Neural progenitor cell (in vitro differentiated cells): ENCODE measurements around the gene UQCRQ. TPM values are rescaled to one million over a fixed set of nuclear protein-coding genes. Genes with fewer than 3 reads are reported as not detected.
A peak's percentile ranks its signal among the peaks of the same experiment; 100 is the strongest.

Source experiments
- DNase-seq: peaks from one replicate; pipeline ENCODE4 v3.0.0-alpha.2; 2016; ENCODE audit warnings: low spot score
- H2AFZ ChIP-seq: fragments of 200-600 bp; sonication (generic); replicated peaks from 2 replicates; pipeline ENCODE4 v1.6.1; 2016; ENCODE audit warnings: antibody characterized with exemption
- H3F3A ChIP-seq: fragments of 200-600 bp; sonication (generic); 2 replicates; pipeline ENCODE4 v1.6.1; 2016; ENCODE audit warnings: antibody characterized with exemption, low read depth
- H3K27ac ChIP-seq: fragments of 200-600 bp; sonication (generic); 2 replicates; pipeline ENCODE4 v1.5.1; 2016; ENCODE audit warnings: mild to moderate bottlenecking
- H3K27me3 ChIP-seq: fragments of 200-600 bp; sonication (generic); 2 replicates; pipeline ENCODE4 v1.6.1; 2016; ENCODE audit warnings: mild to moderate bottlenecking, moderate library complexity
- H3K36me3 ChIP-seq: fragments of 200-600 bp; sonication (generic); 2 replicates; pipeline ENCODE4 v1.5.1; 2016
- H3K4me1 ChIP-seq: fragments of 200-600 bp; sonication (generic); 2 replicates; pipeline ENCODE4 v1.6.1; 2016; ENCODE audit warnings: mixed run types
- H3K4me2 ChIP-seq: fragments of 200-600 bp; sonication (generic); 2 replicates; pipeline ENCODE4 v1.6.1; 2016
- H3K4me3 ChIP-seq: fragments of 200-600 bp; sonication (generic); 2 replicates; pipeline ENCODE4 v1.5.1; 2016
- H3K79me2 ChIP-seq: fragments of 200-600 bp; sonication (generic); 2 replicates; pipeline ENCODE4 v1.6.1; 2016; ENCODE audit warnings: low read depth
- H3K9ac ChIP-seq: fragments of 200-600 bp; sonication (generic); 2 replicates; pipeline ENCODE4 v1.6.1; 2016
- H3K9me3 ChIP-seq: fragments of 200-600 bp; sonication (generic); 2 replicates; pipeline ENCODE4 v1.5.1; 2016; ENCODE audit warnings: low read depth
- H4K20me1 ChIP-seq: fragments of 200-600 bp; sonication (generic); 2 replicates; pipeline ENCODE4 v1.6.1; 2016; ENCODE audit warnings: low read depth
- H3K27ac Mint-ChIP-seq: 3 replicates; pipeline ENCODE4 v1.8.0; 2021; ENCODE audit warnings: mixed read lengths
- H3K27me3 Mint-ChIP-seq: 2 replicates; pipeline ENCODE4 v1.8.0; 2022; ENCODE audit warnings: low read depth, mild to moderate bottlenecking, inconsistent platforms, moderate library complexity, mixed read lengths; ENCODE audit not compliant: insufficient read depth
- H3K36me3 Mint-ChIP-seq: 3 replicates; pipeline ENCODE4 v1.8.0; 2021; ENCODE audit warnings: mixed read lengths
- H3K4me1 Mint-ChIP-seq: 3 replicates; pipeline ENCODE4 v1.8.0; 2021; ENCODE audit warnings: mixed read lengths
- H3K4me3 Mint-ChIP-seq: 3 replicates; pipeline ENCODE4 v1.8.0; 2021; ENCODE audit warnings: mild to moderate bottlenecking, moderate library complexity, mixed read lengths
- H3K9me3 Mint-ChIP-seq: 3 replicates; pipeline ENCODE4 v1.8.0; 2020; ENCODE audit warnings: mixed read lengths
- CTCF ChIP-seq: fragments of 200-600 bp; sonication (generic); IDR thresholded peaks from 2 replicates; pipeline ENCODE4 v1.5.1; 2017; ENCODE audit warnings: antibody characterized with exemption, mild to moderate bottlenecking
- EZH2 ChIP-seq: fragments of 200-600 bp; sonication (generic); IDR thresholded peaks from 2 replicates; pipeline ENCODE4 v1.6.1; 2017; ENCODE audit warnings: antibody characterized with exemption, mild to moderate bottlenecking, moderate library complexity
- EZH2phosphoT487 ChIP-seq: fragments of 200-600 bp; sonication (generic); IDR thresholded peaks from 2 replicates; pipeline ENCODE4 v1.6.1; 2017; ENCODE audit warnings: antibody characterized with exemption
- total RNA-seq: library from RNA; depleted of rRNA; stranded (reverse); fragments of >200 nt; gene quantifications from 2 replicates; pipeline ENCODE4 v1.2.3, GENCODE V29; 2015; ENCODE audit warnings: low replicate concordance

UQCRQ gene
- total RNA-seq, 1 donor from 2014 or later, result 45.0 TPM

GRCh38 chr5:132822650-132823480 lies 43.6 kb upstream of the UQCRQ start:
- no peaks in the 10 kb centered on the region for H3K36me3 ChIP-seq
- H3K27me3 ChIP-seq, result peaks cover 99% of the 10 kb centered on the region
- Mint-ChIP-seq H3K27ac (no peak overlapping the region), H3K36me3 (no peaks in the 10 kb centered on the region), H3K9me3 (no peaks in the 10 kb centered on the region), H3K4me1 (peaks cover 11% of the 10 kb centered on the region), H3K27me3 (peaks cover 32% of the 10 kb centered on the region), H3K4me3 (no peak overlapping the region)
- H4K20me1 ChIP-seq, result no peaks in the 10 kb centered on the region
- no peaks in the 10 kb centered on the region for H3K4me1 ChIP-seq
- H3K9me3 ChIP-seq, result no peaks in the 10 kb centered on the region
- H3K79me2 ChIP-seq, result no peaks in the 10 kb centered on the region
- peak overlapping the region; percentile 45 for H3K4me3 ChIP-seq
- peak overlapping the region; percentile 79 for H3K4me2 ChIP-seq
- peaks cover 22% of the 10 kb centered on the region for H3F3A ChIP-seq
- H3K27ac ChIP-seq, result no peak overlapping the region
- no peak overlapping the region for H3K9ac ChIP-seq
- peak; percentile 85 for DNase-seq
- H2AFZ ChIP-seq, result peak overlapping the region; percentile 91
- TF ChIP-seq EZH2phosphoT487 (peak; percentile 43), CTCF (no peak)

- Mint-ChIP-seq H3K4me1 (peaks cover 11% of the 10 kb centered on the region), H3K4me3 (no peak overlapping the region), H3K36me3 (no peaks in the 10 kb centered on the region), H3K27me3 (peaks cover 33% of the 10 kb centered on the region), H3K9me3 (no peaks in the 10 kb centered on the region), H3K27ac (no peak overlapping the region)
- no peaks in the 10 kb centered on the region for H3K79me2 ChIP-seq
- H3K27ac ChIP-seq, result no peak overlapping the region
- no peaks in the 10 kb centered on the region for H3K36me3 ChIP-seq
- TF ChIP-seq CTCF, result no peak
- no peak for TF ChIP-seq EZH2
- no peak for TF ChIP-seq EZH2phosphoT487
- H4K20me1 ChIP-seq, result no peaks in the 10 kb centered on the region
- H3K9me3 ChIP-seq, result no peaks in the 10 kb centered on the region
- H3K4me3 ChIP-seq, result peak overlapping the region; percentile 45
- H3K4me2 ChIP-seq, result peak overlapping the region; percentile 79
- H3K27me3 ChIP-seq, result peaks cover 99% of the 10 kb centered on the region
- no peaks in the 10 kb centered on the region for H3K4me1 ChIP-seq
- H3F3A ChIP-seq, result peaks cover 22% of the 10 kb centered on the region
- peak overlapping the region; percentile 91 for H2AFZ ChIP-seq
- DNase-seq, result no peak
- H3K9ac ChIP-seq, result no peak overlapping the region
Measured at GRCh38 chr5:132823481-132824050, 42.9 kb upstream of the UQCRQ start.

GRCh38 chr5:132824426-132824825 lies 42.0 kb upstream of the UQCRQ start:
- Histone ChIP-seq H3K27ac (no peak overlapping the region), H3K27me3 (peaks cover 99% of the 10 kb centered on the region), H3K79me2 (no peaks in the 10 kb centered on the region), H4K20me1 (no peaks in the 10 kb centered on the region), H3K9me3 (no peaks in the 10 kb centered on the region), H3K4me3 (no peak overlapping the region), H2AFZ (no peak overlapping the region), H3K36me3 (no peaks in the 10 kb centered on the region), H3F3A (peaks cover 25% of the 10 kb centered on the region), H3K4me2 (no peak overlapping the region), H3K4me1 (no peaks in the 10 kb centered on the region), H3K9ac (no peak overlapping the region)
- peaks cover 37% of the 10 kb centered on the region for H3K27me3 Mint-ChIP-seq
- H3K4me1 Mint-ChIP-seq, result peaks cover 11% of the 10 kb centered on the region
- H3K36me3 Mint-ChIP-seq, result peaks cover 3% of the 10 kb centered on the region
- H3K27ac Mint-ChIP-seq, result no peak overlapping the region
- peaks cover 2% of the 10 kb centered on the region for H3K9me3 Mint-ChIP-seq
- no peak for TF ChIP-seq EZH2
- TF ChIP-seq EZH2phosphoT487, result no peak
- TF ChIP-seq CTCF, result no peak
- H3K4me3 Mint-ChIP-seq, result no peak overlapping the region
- DNase-seq, result no peak
